ENCODE data around the gene FXYD6. TPM values are rescaled to one million over a fixed set of nuclear protein-coding genes. Genes with fewer than 3 reads are reported as not detected.

The FXYD6 gene
- total and polyA plus RNA-seq, 4 donors: 37.0 to 70.0 (median 43.9) TPM

GRCh38 chr11:117792992-117793391, 83.5 kb downstream of the FXYD6 start:
- Histone ChIP-seq H3K36me3 (ENCODE audit: control insufficient read depth in 4 of 4, insufficient read depth in 4 of 4, low read length in 4 of 4) (no peaks in the 10 kb centered on the region), H3K4me3 (no peak overlapping the region), H3K27me3 (ENCODE audit: control insufficient read depth in 3 of 3, insufficient read depth in 3 of 3, low read length in 2 of 3) (peaks cover 0 to 59% (median 25%) of the 10 kb centered on the region in 3 donors), H3K9me3 (ENCODE audit: control insufficient read depth in 4 of 4, insufficient read depth in 3 of 4, low read length in 3 of 4) (no peaks in the 10 kb centered on the region), H3K4me1 (ENCODE audit: control insufficient read depth in 5 of 5, insufficient read depth in 5 of 5, low read length in 5 of 5) (peaks cover 0 to 12% (median 9%) of the 10 kb centered on the region in 5 donors), H3K27ac (ENCODE audit: low read depth in 1 of 2, low read length in 1 of 2) (no peak overlapping the region), H3K9ac (ENCODE audit: insufficient read depth in 1 of 2, low read length in 2 of 2) (no peak overlapping the region)
- no peak for DNase-seq
- 87 to 92% methylated on average over 6 of the region's 6 CpGs for WGBS, 2 donors
- TF ChIP-seq CTCF (IDR thresholded peaks at IDR 0.05; ENCODE audit: control extremely low read depth, extremely low read depth): no peak
- no peak for ATAC-seq (ENCODE audit: insufficient read depth, low FRiP score)

- no peak for TF ChIP-seq CTCF (IDR thresholded peaks at IDR 0.05; ENCODE audit: control extremely low read depth, extremely low read depth)
- Histone ChIP-seq H3K4me1 (ENCODE audit: control insufficient read depth in 5 of 5, insufficient read depth in 5 of 5, low read length in 5 of 5) (peaks cover 0 to 12% (median 9%) of the 10 kb centered on the region in 5 donors), H3K36me3 (ENCODE audit: control insufficient read depth in 4 of 4, insufficient read depth in 4 of 4, low read length in 4 of 4) (no peaks in the 10 kb centered on the region), H3K9ac (ENCODE audit: insufficient read depth in 1 of 2, low read length in 2 of 2) (no peak overlapping the region), H3K9me3 (ENCODE audit: control insufficient read depth in 4 of 4, insufficient read depth in 3 of 4, low read length in 3 of 4) (no peaks in the 10 kb centered on the region), H3K4me3 (no peak overlapping the region), H3K27ac (ENCODE audit: low read depth in 1 of 2, low read length in 1 of 2) (no peak overlapping the region), H3K27me3 (ENCODE audit: control insufficient read depth in 3 of 3, insufficient read depth in 3 of 3, low read length in 2 of 3) (peaks cover 0 to 52% (median 22%) of the 10 kb centered on the region in 3 donors)
- 58 to 81% methylated on average over 5 of the region's 5 CpGs for WGBS, 2 donors
- peak; percentile 49 for ATAC-seq (ENCODE audit: insufficient read depth, low FRiP score)
- DNase-seq: peak in 2 of 3 donors; percentile 44
Observed at GRCh38 chr11:117792241-117792640, 84.2 kb downstream of the FXYD6 start.

- no peak overlapping the region for H3K9ac ChIP-seq (ENCODE audit: insufficient read depth in 1 of 2, low read length in 2 of 2)
- TF ChIP-seq CTCF (IDR thresholded peaks at IDR 0.05; ENCODE audit: control extremely low read depth, extremely low read depth): no peak
- H3K27me3 ChIP-seq (ENCODE audit: control insufficient read depth in 3 of 3, insufficient read depth in 3 of 3, low read length in 2 of 3): peaks cover 0 to 43% (median 18%) of the 10 kb centered on the region in 3 donors
- WGBS, 2 donors: 28 to 54% methylated on average over 3 of the region's 3 CpGs
- H3K4me1 ChIP-seq (ENCODE audit: control insufficient read depth in 5 of 5, insufficient read depth in 5 of 5, low read length in 5 of 5): peaks cover 0 to 9% (median 5%) of the 10 kb centered on the region in 5 donors
- H3K36me3 ChIP-seq (ENCODE audit: control insufficient read depth in 4 of 4, insufficient read depth in 4 of 4, low read length in 4 of 4): no peaks in the 10 kb centered on the region
- no peaks in the 10 kb centered on the region for H3K9me3 ChIP-seq (ENCODE audit: control insufficient read depth in 4 of 4, insufficient read depth in 3 of 4, low read length in 3 of 4)
- H3K4me3 ChIP-seq: no peak overlapping the region
- peak; percentile 63 to 70 (median 66) for DNase-seq
- no peak overlapping the region for H3K27ac ChIP-seq (ENCODE audit: low read depth in 1 of 2, low read length in 1 of 2)
- no peak for ATAC-seq (ENCODE audit: insufficient read depth, low FRiP score)
Observed at GRCh38 chr11:117790279-117790678, 86.2 kb downstream of the FXYD6 start.

- H3K36me3 ChIP-seq (ENCODE audit: control insufficient read depth in 4 of 4, insufficient read depth in 4 of 4, low read length in 4 of 4): no peaks in the 10 kb centered on the region
- H3K9me3 ChIP-seq (ENCODE audit: control insufficient read depth in 4 of 4, insufficient read depth in 3 of 4, low read length in 3 of 4): no peaks in the 10 kb centered on the region
- ATAC-seq (ENCODE audit: insufficient read depth, low FRiP score) (no peak), DNase-seq (no peak)
- TF ChIP-seq CTCF (IDR thresholded peaks at IDR 0.05; ENCODE audit: control extremely low read depth, extremely low read depth): no peak
- peaks cover 0 to 37% (median 12%) of the 10 kb centered on the region in 3 donors for H3K27me3 ChIP-seq (ENCODE audit: control insufficient read depth in 3 of 3, insufficient read depth in 3 of 3, low read length in 2 of 3)
- H3K9ac ChIP-seq (ENCODE audit: insufficient read depth in 1 of 2, low read length in 2 of 2): no peak overlapping the region
- H3K4me3 ChIP-seq: no peak overlapping the region
- H3K4me1 ChIP-seq (ENCODE audit: control insufficient read depth in 5 of 5, insufficient read depth in 5 of 5, low read length in 5 of 5): peaks cover 0 to 9% (median 5%) of the 10 kb centered on the region in 5 donors
- no peak overlapping the region for H3K27ac ChIP-seq (ENCODE audit: low read depth in 1 of 2, low read length in 1 of 2)
- WGBS, 2 donors: 89 to 94% methylated on average over 4 of the region's 4 CpGs
Observed at GRCh38 chr11:117789241-117789640, 87.2 kb downstream of the FXYD6 start.
